Fibroblast of the aortic adventitia (primary cell): ENCODE results near the gene SHKBP1. TPM values are rescaled to one million over a fixed set of nuclear protein-coding genes. Genes with fewer than 3 reads are reported as not detected.

Source experiments
- DNase-seq: peaks from one replicate; pipeline ENCODE4 v3.0.0-alpha.2; 2010; ENCODE audit warnings: low read depth
- H3K4me3 ChIP-seq: 2 replicates; pipeline ENCODE4 v1.5.1; 2011; ENCODE audit warnings: low read depth, mild to moderate bottlenecking, control low read depth, low read length, moderate library complexity
- total RNA-seq: library from RNA; depleted of rRNA; stranded (reverse); fragments of >200 nt; gene quantifications from 2 replicates; pipeline ENCODE4 v1.2.3, GENCODE V29; 2012; ENCODE audit warnings: low replicate concordance
- TF ChIP-seq, protein P1 (sequence below): IDR thresholded peaks from 2 replicates; pipeline ENCODE4 v1.5.1; 2011; ENCODE audit warnings: mild to moderate bottlenecking, low read length, control low read depth, inconsistent platforms; ENCODE audit not compliant: insufficient read depth

The SHKBP1 gene, protein sequence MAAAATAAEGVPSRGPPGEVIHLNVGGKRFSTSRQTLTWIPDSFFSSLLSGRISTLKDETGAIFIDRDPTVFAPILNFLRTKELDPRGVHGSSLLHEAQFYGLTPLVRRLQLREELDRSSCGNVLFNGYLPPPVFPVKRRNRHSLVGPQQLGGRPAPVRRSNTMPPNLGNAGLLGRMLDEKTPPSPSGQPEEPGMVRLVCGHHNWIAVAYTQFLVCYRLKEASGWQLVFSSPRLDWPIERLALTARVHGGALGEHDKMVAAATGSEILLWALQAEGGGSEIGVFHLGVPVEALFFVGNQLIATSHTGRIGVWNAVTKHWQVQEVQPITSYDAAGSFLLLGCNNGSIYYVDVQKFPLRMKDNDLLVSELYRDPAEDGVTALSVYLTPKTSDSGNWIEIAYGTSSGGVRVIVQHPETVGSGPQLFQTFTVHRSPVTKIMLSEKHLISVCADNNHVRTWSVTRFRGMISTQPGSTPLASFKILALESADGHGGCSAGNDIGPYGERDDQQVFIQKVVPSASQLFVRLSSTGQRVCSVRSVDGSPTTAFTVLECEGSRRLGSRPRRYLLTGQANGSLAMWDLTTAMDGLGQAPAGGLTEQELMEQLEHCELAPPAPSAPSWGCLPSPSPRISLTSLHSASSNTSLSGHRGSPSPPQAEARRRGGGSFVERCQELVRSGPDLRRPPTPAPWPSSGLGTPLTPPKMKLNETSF
- 5.7 and 24.9 TPM in 2 replicates for total RNA-seq

DNA sequence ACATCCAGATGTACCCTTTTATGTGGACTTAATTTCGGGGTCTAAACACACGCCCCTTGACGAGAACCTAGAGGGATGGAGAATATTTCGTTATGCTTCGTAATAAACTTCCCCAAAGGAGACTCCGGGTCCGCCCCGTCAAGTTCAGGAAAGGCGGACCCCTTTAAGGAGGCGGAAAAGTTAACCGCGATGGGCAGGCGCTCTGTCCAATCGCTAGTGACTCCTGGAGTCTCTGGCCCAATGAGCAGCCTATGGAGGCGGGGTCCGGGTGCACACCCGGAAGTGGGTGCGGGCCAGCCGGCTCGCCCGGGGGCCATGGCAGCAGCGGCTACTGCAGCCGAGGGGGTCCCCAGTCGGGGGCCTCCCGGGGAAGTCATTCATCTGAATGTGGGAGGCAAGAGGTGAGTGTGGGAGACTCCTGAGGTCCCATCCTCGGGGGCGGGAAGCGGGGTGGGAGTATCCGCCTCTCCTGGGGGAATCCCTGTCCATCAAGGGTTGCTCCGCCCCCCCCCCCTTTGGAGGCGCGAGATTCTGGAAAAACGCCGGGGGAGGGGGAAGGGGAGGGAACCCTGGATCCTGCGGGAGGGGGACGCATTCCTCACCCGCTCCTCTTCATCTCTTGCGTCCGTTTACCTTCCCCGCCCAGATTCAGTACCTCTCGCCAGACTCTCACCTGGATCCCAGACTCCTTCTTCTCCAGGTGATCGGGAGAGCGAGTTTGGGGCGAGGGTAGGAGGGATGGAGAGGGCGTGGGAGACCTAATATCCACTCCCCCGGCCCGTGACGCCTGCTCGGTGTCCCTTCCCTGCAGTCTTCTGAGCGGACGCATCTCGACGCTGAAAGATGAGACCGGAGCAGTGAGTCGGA, at the start of gene SHKBP1:
Gene SHKBP1 (plus strand): TSS at position 289 of the 867 bp plus-strand sequence. CDS start 27 bp downstream, at position 316.
- TF ChIP-seq, protein P1, sequence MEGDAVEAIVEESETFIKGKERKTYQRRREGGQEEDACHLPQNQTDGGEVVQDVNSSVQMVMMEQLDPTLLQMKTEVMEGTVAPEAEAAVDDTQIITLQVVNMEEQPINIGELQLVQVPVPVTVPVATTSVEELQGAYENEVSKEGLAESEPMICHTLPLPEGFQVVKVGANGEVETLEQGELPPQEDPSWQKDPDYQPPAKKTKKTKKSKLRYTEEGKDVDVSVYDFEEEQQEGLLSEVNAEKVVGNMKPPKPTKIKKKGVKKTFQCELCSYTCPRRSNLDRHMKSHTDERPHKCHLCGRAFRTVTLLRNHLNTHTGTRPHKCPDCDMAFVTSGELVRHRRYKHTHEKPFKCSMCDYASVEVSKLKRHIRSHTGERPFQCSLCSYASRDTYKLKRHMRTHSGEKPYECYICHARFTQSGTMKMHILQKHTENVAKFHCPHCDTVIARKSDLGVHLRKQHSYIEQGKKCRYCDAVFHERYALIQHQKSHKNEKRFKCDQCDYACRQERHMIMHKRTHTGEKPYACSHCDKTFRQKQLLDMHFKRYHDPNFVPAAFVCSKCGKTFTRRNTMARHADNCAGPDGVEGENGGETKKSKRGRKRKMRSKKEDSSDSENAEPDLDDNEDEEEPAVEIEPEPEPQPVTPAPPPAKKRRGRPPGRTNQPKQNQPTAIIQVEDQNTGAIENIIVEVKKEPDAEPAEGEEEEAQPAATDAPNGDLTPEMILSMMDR: no peak
- peak; percentile 95 for DNase-seq
- peak within 1 kb of the TSS; percentile 89 for H3K4me3 ChIP-seq

DNA sequence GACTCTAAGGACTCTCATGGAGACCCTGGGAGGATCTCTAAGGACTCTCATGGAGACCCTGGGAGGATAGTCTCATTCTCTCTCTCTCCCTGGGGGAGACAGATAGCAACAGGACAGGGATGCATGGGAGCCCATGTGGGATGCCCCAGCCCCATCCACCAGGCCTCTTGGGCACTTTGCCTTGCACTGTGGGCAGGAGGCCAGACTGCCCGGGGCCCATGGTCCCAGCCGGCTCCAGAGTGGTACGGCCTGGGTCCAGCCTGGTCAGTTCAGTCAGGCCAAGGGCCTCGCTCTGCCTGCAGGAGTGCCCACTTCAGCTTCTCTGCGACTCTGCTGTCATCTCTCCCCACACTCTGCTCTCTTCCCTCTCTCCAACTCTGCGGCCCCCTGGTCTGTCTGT, 48.6 kb upstream of the SHKBP1 start:
- no peak overlapping the region for H3K4me3 ChIP-seq

DNA sequence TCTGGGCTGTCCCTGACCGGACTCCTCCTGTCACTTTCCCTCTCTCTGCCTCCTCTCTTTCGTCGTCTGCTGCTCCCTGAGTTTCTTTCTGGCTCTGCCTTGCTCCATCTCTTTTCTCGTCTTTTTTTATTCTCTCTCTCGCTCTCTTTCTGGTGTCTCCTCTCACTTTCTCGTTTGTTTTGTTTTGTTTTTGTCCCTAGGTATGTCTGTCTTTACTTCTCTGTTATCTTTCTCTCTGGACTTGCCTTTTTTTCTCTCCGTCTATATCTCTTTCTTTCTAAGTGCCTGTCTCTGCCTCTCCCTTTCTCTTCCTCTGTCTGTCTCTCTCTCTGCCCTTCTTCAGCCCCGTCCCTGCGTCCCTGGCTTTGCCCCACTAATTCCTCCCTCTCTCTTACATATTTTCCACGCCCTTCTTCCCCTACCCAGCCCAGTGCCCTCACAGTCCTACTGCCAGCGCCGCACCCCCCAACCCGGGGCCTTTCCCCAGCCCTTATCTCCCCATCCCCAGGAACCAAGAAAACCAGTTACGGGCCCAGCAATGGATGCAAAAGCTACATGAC, 48.1 kb upstream of the SHKBP1 start:
- no peak for DNase-seq
- TF ChIP-seq, protein P1: no peak

More for the DNA sequence above, 48.6 kb upstream of the SHKBP1 start:
- TF ChIP-seq, protein P1: no peak
- DNase-seq: no peak

DNA sequence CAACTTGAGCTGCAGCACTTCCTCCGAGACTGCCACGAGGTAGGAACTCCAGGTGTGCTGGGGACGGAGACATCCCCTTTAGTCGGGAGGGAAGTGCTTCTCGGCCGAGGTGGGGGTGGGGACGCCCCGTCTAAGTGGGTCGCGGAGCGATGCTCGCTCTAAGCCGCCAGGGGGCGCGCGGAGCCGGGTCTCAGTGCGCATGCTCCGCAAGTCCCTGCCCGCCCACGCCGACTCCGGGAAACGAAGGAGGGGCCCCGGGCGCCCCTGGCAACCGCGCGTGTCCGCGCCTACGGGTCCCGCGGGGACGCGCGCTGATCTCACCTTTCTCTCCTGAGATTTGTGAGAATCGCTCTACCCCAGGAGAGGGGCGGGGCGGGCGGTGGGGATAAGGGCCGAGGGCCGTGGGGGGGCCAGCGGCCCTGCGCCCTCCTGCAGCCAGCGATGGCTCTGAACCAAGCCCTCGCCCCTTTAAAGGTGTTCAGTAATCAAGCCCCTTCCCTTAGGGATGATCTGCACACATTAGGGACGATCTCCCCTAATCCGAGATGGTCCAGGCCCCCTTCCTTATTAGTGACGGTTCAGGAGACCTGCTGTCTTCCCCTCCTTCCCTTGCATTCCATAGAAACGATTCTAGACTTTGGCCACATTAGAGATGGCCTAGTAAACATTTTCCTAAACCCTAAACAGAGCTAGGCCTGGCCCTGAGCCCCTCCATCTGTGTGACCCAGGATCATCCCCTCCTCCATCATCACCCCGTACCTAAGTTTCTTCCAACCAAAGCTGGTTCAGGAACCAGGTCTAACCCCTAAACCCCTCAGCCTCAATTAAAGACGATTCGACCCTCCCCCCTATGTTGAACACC, 47.3 kb upstream of the SHKBP1 start:
- peak; percentile 71 for DNase-seq
- TF ChIP-seq, protein P1: peak; percentile 92
- H3K4me3 ChIP-seq: peak overlapping the region; percentile 51

More for the DNA sequence above, 48.1 kb upstream of the SHKBP1 start:
- no peak overlapping the region for H3K4me3 ChIP-seq

DNA sequence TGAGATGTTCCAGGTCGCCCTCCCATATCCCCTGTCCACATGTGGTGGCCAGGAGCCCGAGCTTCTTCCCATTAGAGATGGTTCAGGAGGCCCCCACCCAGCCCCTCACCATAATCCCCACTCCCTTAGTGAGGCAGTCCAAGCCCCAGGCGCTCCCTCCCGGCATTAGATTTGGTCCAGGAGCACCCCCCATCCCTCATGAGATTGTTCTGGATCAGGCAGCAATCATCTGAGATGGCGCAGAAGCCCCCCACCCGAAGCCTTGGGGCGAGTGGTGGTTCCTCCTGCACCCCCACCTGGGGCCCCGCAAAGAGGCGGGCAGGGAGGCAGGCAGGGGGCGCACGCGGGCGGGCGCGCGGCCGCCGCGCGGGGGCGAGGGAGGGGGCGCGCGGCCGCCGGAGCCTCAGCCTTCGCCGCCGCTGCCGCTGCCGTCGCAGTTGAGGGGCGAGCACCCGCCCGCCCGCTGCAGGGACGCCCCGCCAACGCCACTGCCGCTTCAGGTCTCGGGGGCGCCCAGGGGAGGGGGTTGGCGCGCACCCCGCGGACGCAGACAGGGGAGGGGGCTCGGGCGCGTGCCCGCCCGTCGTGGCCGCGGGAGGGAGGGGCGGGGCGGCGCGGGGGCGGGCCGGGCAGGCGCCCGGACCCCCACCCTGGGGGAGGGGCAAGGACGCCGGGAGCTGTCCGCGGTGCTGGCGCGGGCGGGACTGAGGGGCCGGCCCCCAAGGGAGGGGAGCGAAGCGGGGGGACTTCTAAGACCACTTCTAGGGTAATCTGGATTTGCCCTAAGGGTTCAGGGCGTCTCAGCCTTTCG, 46.4 kb upstream of the SHKBP1 start:
- peak overlapping the region; percentile 22 for H3K4me3 ChIP-seq
- TF ChIP-seq, protein P1: peak; percentile 18

More for the DNA sequence above, 46.4 kb upstream of the SHKBP1 start:
- no peak for DNase-seq
